GM18526 (cell line): ENCODE data around the gene SLC1A5.
A peak's percentile ranks its signal among the peaks of the same experiment; 100 is the strongest.

Experiments used
- POLR2A ChIP-seq: IDR thresholded peaks from 3 replicates; pipeline ENCODE4 v1.6.1; 2011; ENCODE audit not compliant: insufficient read length; ENCODE audit errors: extremely low read depth

Gene SLC1A5

DNA sequence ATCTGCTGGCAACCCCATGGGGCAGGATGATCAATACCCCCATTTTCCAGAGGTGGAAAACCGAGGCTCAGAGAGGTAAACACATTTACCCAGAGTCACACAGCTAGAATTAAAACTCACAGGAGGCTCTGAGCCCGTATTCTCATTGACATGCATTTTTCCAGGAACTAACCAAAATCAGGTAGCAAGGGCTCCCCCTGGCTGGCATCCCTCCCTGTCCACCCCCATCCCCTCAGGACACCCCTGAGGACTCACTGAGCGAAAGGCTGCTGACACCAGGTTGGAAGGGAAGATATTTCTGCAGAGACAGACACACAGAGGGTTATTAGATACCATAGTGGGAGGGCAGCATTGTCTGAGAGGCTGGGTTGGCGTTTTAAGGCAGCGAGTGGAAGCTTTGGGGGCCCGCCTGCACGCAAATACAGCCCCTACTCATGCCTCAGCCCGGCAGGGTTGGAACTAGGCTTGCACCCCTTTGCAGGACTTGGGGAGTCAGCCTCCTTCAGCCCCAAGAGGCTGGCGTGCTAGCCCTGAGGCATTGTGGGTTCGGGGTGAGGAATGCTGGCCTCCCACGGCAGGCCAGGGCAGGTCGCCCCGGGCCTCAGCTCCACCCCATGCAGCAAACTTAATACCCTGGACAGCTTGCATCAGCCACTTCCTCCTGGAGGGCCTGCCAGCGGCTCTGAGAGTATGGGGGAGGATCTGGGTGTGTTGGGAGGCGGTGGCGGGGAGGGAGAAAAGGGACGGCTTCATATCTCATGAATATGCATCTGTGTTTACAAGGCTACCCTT lies 3.9 kb downstream of the SLC1A5 start:
- peak; percentile 28 for TF ChIP-seq POLR2A

DNA sequence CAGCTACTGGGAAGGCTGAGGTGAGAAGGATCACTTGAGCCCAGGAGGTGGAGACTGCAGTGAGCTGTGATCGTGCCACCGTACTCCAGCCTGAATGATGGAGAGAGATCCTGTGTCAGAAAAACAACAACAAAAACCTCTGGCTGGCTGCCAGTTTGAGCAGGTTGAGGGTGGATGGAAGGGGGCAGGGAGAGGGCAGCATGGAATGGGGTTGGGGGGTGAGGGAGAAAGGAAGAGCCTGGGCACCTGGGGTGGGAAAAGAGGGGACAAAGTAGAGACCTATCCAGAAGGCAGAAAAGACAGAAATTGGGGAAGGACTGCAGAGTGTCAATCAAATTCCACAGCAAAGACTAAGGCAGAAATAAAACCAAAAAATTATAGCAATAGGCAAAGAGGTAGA lies 4.7 kb downstream of the SLC1A5 start:
- TF ChIP-seq POLR2A = no peak

DNA sequence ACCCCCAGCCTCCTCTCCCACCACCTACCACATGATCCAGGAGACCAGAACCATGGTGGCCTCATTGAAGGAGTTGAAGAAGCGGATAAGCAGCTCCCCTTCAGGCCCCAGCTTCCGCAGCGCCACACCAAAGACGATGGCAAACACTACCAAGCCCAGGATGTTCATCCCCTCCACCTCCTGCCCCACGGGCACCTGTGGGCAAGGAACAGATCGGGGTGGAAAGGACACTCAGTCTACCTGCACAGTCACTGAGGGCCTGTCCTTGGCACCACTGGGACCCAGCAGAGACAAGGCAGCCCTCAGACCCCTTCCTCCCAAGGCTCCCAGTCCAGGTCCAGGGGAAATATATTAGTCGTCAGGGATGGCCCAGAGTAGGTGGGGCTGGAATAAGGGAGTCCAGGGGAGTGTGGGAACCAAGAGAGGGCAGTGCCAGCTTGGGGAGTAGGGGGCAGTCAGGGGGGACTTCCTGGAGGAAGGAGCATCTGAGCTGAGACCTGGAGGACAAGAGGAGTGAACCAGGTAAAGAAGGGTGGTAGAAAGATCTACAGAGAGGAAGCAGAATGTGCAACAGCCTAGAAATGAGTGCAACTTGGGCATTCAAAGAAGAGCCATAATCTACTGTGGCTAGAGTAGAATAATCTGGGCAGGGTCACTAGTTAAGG lies 5.9 kb downstream of the SLC1A5 start:
- no peak for TF ChIP-seq POLR2A

DNA sequence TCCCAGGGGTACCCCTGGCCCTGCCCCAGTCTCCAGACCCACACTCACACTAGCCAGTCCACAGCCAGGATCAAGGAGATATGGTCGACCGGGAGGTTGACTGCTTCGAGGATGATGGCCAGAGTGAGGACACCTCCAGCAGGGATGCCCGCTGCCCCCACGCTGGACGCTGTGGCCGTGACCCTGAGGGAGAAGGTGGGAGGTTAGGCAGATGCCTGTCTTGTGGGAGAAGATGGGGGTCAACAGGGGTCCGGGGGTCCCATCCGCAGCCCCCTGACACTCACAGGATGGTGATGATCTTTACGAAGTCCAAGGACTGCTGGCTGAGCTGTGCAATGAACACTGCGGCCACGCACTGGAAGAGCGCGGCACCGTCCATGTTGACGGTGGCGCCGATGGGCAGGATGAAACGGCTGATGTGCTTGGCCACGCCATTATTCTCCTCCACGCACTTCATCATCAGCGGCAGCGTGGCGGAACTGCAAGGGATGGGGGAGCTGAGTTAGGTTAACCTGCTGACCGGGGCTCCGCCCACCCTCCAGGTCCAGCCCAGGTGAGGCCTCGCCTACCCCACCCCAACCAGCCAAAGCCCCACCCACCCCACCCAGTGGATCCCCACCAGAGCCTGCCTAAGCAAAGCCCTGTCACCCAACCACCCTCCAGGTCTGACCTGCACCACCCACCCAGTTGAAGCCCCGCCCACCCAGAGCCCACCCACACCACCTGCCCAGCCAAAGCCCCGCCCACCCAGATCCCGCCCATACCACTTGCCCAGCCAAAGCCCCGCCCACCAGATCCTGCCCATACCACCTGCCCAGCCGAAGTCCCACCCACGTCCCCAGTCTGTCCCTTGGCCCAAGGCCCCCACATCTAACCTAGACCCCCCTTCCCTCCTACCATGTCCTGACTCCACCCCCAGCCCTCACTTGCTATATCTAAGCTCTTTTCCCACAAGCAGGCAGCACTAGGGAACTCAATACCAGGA lies 11.2 kb downstream of the SLC1A5 start:
- no peak for TF ChIP-seq POLR2A

DNA sequence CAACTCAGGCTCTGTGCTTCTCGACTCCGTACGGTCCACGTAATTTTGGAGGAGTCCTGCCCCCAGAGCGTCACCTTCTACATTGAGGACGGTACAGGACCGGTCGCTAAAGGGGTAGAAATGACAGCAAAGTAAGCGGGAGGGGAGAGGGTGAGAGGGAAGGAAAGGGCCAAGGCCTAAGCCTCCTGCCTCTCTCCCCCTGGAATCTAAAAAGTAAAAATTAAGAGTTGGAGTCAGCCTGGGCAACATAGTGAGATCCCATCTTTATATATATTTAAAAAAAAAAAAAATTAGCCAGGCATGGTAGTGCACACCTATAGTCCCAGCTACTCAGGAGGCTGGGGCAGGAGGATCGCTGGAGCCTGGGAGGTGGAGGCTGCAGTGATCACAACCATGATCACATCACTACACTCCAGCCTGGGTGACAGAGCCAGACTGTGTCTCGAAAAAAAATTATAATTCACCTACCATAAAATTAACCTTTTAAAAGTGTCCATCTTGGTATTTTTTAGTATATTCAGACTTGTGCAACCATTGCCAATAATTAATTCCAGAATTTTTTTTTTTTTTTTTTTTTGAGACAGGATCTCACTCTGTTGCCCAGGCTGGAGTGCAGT lies 12.6 kb downstream of the SLC1A5 start:
- TF ChIP-seq POLR2A = no peak

DNA sequence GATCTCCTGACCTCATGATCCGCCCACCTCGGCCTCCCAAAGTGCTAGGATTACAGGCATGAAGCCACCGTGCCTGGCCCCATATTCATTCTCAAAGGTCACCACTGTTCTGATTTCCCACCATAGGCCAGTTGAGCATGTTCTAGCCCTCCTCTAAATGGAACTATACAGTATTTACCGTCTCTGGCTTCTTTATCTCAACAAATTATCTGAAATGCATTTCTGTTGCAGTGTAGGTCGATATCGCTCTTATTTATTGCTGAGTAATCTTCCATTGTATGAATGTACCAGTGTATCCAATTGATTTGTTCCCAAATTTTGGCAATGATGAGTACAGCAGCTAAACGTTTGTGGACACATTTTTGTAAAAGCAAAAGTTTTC lies 15.4 kb downstream of the SLC1A5 start:
- TF ChIP-seq POLR2A = no peak

DNA sequence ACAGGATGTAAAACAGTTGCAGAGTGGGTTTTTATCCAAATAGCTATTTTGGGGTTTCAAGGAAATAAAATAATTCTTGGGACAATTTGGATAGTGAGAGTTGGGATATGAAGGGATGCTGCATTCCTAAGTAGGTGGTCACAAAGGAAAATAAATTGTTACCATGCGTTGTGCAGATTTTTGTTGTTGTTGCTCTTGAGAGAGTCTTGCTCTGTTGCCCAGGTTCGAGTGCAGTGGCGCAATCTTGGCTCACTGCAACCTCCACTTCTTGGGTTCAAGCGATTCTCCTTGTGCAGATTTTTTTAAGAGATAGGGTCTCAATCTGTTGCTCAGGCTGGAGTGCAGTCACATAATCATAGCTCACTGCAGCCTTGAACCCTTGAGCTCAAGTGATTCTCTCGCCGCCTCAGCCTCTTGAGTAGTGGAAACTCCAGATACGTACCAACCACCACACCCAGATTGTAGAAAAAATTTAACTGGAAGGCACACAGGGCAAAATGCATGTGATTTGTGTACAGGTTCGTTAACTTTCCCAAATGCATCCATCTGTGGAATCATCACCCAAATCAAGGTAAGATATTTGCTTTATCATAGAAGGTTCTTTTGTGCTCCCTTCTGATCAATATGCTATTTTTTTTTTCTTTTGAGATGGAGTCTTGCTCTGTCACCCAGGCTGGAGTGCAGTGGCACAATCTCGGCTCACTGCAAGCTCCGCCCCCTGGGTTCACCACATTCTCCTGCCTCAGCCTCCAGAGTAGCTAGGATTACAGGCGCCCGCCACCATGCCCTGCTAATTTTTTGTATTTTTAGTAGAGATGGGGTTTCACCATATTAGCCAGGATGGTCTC lies 16.0 kb downstream of the SLC1A5 start:
- no peak for TF ChIP-seq POLR2A

DNA sequence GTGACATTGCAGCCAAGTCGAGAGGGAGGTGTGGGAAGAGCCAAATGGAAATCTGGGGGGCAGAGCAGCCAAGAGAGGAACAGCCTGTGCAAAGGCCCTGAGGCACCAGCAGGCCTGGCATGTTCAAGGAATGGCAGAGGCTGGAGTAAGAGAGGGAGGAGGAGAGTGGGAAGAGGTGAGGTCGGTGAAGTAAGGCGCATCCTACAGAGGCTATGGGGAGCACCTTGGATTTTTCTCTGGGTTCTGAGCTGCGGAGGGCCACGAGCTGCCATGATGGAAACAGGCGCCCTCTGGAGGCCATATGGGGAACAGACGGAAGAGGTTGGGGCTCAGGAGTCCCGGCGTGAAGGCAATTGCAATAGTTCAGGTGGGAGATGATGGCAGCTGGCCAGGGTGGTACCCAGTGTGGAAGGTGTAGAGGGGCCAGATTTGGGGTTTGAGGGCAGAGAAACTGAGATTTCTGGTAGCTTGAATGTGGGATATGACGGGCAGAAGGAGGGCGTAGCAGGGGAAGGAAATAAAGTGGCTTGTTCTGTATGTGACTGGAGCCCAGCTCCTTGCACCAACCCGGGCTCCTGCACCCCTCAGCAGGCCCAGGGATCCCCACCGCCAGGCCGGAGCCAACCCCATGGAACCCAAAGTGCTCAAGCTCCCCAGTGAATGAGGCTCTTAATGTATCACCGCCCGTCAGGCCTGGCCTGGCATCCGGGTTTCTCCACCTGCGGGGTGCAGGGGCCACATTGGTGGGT lies 21.7 kb downstream of the SLC1A5 start:
- no peak for TF ChIP-seq POLR2A

DNA sequence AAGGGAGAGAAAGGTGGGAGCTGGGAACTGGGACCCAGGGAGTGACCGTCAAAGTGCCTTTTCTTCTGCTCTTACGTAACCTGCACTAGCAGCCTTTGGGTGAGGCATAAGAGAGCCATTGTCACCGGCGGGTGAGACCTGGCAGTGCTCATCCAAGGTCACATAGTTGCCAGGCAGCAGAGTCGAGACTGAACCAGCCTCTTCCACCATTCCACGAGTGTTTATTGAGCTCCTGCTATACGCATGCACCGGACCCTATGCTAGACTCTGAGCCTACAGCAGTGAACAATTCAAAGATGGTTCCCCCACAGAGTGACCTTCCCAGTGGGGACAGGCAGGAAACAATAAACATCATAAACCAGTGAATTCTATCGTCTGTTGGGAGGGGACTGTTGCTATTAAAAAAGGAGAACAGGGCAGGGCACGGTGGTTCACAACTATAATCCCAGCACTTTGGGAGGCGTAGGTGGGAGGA lies 23.5 kb downstream of the SLC1A5 start:
- TF ChIP-seq POLR2A = no peak

DNA sequence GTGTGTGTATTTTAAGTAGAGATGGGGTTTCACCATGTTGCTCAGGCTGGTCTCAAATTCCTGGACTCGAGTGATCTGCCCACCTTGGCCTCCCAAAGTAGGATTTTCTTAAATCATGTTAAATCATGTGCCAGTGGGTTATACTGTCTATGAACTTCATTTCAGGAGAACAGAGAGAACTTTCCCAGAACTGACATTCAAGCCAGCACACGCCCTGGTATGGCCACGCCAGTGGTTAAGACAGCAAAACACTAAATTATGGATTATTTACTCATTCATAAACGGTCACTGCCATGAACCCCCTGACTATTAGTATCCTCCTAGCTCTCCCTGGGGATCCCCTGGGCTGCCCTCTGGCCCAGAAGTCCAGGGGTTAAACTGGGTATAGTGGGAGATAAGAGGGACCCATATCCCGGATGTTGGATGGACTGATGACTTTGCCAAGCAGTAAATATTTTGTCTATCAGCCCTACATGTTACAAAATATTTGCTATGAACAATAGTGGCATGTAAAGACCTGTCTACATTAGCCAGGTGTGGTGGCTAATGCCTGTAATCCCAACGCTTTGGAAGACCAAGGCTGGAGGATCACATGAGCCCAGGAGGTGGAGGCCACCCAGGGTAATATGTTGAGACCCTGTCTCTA lies 26.0 kb downstream of the SLC1A5 start:
- no peak for TF ChIP-seq POLR2A

DNA sequence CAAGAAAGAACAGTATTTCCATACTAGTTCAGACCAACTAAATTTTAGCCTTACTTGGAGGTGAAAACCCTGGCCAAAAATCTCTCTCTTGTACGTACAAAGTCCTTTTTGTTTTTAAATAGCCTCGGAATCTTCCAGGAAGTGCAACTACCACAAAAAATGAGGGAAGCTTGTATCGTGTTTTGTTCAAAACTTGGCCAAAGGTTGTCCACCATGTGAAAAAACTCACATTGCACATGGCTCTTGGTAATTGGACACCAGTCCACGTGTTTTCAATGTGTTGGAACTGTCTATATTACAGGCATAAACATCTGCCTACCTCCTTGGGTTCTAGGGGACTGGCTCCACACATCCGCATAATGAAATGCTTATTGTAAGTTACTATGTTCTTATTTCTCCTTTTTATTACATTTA lies 27.0 kb downstream of the SLC1A5 start:
- TF ChIP-seq POLR2A = no peak

DNA sequence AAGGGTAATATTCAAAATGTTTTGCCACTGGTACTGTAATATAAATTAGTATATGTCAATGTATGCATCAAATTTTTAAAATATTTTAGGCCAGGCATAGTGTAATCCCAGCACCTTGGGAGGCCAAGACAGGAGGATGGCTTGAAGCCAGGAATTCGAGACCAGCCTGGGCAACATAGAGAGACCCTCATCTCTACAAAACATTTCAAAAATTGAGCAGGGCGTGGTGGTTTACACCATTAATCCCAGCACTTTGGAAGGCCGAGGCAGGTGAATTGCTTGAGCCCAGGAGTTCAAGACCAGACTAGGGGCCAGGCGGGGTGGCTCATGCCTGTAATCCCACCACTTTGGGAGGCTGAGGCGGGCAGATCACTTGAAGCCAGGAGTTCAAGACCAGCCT lies 28.0 kb downstream of the SLC1A5 start:
- TF ChIP-seq POLR2A = no peak

DNA sequence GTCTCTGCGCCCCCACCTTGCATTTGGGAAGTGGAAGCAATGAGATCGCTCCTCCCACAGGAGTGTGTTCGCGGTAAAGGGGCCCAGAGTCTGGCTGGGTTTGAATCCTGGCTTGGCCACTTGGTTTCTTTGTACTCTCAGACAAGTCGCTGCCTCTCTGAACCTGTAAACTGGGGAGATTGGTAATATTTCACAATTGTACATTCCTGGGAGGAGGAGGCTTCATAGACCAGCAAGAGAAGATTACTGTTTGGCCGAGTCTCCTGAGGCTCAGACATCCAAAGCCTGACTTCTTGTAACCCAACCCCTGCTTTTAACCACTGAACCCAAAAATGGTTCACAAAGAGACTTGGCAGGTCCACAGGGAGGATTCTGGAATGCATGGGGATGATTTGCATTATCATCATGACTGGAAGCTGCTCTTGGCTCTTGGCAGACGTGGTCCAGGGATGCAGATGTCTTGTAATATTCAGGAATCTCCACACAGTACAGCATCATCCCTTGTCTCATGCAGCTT lies 28.5 kb downstream of the SLC1A5 start:
- TF ChIP-seq POLR2A = no peak
